ENCODE results near the gene NOL4L.
"Not testable (repeated sequence)": the region's sequence is repeated elsewhere in the genome, so short reads cannot be mapped to it uniquely, and the experiment has no call there.

Gene NOL4L

DNA sequence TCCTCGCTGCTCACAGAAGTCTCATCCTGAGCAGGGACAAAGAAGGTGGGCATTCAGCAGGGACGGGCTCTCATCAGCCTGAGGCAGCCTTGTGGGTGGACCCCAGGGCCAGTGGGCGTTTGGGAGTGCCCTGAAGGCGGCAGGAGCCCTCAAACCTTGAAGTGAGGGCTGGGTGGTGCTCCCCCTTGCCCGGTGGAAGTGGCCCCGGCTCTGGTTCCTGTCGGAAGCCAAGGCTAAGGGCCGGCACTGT lies 110.5 kb downstream of the NOL4L start:
- in situ Hi-C loops (cut with MboI; ENCODE audit: low sequenced_read_pairs): no loop called here

DNA sequence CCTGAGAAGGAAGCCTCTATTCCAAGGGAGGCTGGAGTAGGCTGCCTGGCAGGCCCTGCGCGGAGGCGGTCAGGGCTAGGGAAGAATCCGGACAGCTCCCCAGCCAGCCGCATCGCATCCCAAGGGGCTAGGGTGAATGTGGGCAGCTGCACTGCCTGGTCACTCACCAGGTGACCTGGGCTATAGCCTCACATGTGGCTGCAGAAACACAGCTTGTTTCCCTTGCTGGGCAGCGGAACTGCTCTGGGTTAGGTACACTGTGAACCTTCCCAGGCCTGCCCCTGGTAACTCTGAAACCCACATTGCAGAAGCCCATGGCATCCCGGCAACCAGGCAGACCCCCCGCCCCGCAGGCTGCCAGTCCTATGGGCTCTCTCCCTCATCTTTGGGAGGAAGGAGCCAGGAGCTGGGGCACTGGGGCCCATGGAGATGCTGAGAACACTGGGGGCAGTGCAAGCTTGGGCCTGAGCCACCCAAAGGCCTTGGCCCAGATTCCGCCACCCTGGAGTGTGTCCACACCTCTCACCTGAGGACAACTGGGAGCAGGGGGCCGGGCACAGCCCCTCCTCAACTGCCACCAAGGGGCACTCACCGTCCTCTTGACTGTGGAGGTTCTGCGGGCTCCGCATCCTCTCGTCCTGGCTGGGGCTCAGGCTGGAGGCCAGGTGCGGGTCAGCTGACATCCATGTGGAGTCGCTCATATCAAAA lies 111.0 kb downstream of the NOL4L start:
- in situ Hi-C loops (cut with MboI; ENCODE audit: low sequenced_read_pairs): no loop called here

DNA sequence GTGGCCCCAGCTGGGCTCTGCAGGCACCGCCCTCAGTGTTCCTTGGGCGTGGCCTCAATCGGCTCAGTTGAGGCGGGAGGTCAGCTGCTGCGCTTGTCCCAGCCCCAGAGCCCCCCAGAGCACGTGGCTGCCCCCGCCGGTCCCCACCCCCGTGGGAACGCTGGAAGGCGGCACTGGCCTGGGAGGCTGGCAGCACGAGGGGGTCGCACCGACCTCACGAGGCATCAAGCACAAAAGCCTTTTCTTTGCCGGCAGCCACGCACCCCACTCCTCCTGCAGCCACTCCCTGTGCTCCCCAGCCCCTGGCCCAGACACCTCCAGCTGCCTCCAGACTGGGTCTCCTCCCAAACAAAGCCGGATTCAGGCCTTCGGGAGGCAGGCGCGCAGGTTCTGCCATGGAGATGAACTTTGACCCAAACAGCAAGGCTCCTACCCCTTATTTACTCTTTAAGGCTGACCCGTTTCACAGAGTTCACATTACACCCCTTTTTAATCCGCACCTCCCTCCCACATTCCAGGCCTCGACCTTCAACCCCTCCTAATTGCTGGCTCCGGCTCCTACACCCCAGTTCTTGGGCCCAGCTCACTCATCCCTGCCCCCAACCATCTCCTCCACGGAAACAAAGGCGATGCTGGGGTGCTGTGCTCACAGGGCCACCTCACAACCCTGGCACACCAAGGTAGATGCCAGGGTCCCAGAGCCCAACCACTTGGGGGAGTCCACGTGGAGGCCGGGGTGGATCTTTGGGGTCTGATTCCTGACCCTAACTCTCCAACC lies 111.7 kb downstream of the NOL4L start:
- in situ Hi-C loops (cut with MboI; ENCODE audit: low sequenced_read_pairs): no loop called here

DNA sequence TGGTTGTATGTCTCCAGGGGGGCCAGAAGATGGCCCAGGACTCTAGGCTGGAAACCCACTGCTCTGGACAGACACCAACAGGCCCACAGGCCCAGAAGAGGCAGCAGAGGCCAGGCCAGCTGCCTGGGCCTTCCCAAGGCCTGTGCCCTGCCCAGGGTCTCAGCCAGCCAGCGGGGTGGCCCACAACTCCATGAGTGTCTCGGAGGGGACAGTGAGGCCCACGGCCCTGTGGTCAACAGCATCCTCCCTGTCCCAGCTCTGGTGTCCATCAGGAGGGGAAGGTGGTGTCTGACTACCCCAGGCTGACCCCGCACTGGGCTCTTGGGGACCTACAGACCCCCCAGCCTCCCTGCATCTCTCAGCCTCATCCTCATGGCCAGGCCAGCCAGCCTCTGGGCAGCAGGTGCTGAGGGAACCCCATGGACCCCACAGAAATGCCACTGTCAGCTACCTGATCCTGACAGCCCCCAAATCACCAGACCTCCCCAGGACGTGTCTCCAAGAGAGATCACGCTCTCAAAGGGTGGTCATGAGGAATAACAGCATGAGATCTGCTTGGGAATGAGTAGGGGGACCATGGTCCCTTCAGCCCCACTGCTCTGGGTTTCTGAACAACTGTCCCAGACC lies 112.4 kb downstream of the NOL4L start:
- in situ Hi-C loops (cut with MboI; ENCODE audit: low sequenced_read_pairs): no loop called here

DNA sequence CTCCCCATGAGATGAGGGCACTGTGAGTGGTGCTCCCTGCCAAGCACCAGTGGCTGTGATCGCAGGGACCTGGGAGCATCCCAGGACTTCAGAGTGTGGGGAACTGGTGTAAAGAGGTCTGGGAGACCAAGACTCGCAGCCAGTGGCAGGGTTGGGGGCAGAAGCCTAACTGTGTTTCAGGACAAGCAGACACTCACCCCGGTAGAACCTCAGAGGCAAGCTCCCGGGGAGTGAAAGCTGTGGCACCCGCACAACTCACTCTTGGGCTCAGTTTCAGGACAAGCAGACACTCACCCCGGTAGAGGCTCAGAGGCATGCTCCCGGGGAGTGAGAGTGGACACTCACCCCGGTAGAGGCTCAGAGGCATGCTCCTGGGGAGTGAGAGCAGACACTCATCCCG lies 114.2 kb downstream of the NOL4L start:
- in situ Hi-C loops (cut with MboI; ENCODE audit: low sequenced_read_pairs): no loop called here

DNA sequence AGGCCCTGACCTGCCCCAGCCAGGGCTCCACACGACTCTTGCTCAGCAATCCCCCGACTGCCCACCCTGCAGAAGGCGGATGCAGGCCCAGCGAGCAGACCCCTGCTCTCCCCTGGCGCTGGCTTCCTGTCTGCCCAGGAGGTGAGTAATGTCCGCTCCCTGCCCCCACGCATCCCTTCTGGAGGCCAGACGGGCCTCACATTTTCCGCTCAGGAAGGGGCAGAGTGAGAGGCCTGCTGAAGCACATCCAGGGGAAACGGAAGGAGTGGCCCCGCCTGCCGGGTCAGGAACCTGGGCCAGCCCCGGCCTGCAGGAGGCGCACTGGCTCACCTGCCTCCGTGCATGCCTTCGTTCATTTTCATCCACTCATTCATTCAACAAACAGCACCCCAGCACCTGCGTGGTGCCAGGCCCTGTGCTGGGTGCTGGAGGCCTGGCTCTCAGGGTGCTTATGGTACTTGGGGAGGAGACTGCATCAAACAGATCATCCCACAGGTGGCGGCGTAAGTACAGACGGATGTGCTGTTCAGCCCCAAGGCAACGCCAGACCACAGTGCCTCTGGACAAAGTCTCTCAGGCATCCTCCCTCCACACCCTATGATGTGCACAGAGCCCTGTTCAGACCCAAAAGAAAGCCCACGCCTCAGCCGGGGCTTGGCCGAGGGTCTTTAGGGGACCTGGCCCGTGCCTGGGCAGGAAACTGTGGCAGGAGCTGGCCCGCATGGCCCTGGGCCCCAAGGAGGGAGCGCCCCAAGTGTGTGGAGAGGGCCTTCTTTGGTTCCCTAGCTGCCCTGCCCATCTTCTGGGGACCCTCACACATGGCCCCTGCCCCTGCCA lies 114.9 kb downstream of the NOL4L start:
- in situ Hi-C loops (cut with MboI; ENCODE audit: low sequenced_read_pairs): no loop called here

DNA sequence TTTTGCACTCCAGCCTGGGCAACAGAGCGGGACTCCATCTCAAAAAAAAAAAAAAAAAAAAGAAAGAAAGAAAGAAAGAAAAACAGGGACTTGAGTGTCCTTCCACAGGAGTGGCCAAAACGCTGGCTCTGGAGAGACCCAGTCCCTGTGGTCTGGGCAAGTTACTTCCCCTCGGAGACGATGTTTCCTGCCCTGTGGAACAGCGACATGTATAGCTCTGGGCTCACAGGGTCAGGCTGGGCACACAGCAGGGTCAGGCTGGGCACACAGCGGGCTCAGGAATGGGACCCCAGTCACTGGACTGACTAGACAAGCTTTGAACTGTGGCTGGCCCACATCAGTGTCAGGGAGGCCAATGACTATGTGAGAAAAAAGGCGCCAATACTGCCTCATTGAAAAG lies 116.3 kb downstream of the NOL4L start:
- in situ Hi-C loops (cut with MboI; ENCODE audit: low sequenced_read_pairs): no loop called here

DNA sequence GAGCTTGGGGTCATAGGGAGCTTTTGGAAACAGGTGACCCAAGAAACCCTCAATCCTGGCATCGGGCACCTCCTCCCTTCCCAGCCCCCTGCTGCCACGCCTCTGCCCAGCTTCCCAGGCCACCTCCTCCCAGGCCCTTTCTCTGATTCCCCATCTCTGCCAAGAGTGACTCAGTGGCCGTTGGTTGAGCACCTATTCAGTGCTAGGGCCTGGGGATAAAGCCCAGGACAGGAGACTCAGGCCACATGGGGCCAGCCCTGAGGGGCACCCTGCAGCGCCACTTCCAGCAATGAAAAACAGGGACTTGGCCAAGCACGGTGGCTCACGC lies 116.9 kb downstream of the NOL4L start:
- in situ Hi-C loops (cut with MboI; ENCODE audit: low sequenced_read_pairs): no loop called here

DNA sequence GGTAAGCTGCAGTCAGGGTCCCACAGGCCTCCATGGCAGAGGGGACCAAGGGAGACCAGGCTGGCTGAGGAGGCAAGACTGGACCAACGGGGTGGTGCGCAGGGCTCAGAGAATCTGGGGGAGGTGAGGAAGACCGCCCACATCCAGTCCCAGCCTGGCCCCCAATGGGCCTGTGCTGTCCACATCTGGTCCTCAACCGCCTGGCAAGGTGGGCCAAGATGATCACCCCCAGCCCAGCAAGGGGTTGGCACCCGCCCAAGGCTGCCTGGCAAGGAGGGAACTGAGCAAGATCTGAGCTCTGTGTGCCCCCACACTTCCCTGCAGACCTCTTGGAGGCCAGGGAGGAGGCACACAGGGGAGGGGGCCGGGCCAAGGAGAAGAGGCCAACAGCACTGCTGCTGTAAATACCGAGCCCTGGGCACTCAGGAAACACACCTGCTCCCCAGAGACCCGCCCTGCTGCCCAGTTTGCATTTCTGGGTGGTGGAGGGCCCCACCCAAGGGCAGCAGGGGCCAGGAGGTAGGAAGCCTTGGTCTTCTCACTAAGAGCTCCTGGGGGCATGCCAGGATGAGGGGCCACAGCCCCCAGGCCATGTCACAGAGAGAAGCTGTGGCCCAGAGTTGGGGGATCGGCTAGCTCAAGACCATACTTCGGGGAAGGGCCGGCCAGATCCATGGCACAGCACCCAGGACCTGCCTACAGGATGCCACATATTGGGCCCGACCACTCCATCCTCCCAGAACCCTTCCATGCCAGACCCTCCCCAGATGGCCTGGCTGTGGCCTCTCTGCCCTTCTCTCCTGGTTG lies 117.4 kb downstream of the NOL4L start:
- in situ Hi-C loops (cut with MboI; ENCODE audit: low sequenced_read_pairs): no loop called here

DNA sequence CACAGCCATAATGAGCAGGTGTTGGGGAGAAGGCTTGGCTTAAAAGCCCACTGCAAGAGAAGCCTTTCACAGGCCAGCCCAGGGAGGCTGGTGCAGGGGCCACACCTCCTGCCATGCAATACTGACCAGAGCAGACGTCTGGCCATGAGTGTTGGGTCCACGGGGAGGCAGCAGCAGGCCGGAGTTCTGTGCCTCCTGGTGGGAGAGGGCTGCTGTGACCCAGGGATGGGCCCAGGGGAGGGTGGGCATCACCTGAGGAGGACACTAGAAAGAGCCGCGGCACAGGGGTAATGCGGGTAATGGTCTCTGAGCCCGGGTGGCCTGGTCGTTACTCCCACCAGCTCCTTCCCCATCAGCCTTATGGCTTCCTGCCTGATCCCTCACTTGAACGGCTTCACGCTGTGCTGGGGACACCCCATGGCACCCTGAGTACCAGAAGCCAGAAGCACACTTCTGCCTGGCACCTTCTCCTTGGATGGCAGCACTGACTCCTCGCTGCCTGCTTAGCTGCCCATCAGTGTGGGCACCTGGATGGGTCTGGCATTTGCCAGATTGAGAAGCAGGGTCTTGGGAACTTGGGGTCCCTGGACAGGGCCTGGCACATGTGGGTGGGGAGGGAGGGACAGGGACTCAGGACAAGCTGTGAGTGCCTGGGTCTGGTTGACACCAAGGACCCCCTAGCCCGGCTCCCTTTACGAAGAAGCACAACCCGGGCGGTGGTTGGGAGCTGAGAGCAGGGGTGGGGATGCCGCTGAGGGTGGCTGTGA lies 118.2 kb downstream of the NOL4L start:
- in situ Hi-C loops (cut with MboI; ENCODE audit: low sequenced_read_pairs): no loop called here

DNA sequence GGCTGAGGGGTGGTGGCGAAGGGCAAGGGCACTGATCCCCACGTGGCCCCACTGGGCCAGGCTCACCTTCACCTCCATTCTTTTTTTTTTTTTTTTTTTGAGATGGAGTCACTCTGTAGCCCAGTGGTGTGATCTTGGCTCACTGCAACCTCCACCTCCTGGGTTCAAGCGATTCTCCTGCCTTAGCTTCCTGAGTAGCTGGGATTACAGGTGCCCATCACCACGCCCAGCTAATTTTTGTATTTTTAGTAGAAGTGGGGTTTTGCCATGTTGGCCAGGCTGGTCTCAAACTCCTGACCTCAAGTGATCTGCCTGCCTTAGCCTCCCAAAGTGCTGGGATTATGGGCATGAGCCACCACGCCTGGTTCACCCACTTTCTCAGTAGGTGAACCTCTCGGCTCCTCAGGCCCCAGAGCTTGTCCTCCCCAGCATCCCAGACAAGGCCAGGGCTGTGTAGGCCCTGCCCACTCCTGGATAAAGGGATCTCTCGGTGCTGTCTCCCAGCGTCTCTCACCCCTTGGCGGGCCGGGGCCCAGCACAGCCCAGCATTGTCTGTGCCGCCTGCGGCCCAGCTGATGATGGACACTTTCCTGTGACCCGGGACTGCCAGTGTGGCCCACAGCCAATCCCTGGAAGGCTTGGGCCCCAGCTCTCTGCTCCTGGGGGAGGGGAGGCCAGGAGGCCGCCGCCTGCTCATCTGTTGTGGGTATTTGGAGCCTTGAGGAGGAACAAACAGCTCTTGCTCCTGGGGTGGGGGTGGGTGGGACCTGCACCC lies 119.0 kb downstream of the NOL4L start:
- in situ Hi-C loops (cut with MboI; ENCODE audit: low sequenced_read_pairs): not testable (repeated sequence)

DNA sequence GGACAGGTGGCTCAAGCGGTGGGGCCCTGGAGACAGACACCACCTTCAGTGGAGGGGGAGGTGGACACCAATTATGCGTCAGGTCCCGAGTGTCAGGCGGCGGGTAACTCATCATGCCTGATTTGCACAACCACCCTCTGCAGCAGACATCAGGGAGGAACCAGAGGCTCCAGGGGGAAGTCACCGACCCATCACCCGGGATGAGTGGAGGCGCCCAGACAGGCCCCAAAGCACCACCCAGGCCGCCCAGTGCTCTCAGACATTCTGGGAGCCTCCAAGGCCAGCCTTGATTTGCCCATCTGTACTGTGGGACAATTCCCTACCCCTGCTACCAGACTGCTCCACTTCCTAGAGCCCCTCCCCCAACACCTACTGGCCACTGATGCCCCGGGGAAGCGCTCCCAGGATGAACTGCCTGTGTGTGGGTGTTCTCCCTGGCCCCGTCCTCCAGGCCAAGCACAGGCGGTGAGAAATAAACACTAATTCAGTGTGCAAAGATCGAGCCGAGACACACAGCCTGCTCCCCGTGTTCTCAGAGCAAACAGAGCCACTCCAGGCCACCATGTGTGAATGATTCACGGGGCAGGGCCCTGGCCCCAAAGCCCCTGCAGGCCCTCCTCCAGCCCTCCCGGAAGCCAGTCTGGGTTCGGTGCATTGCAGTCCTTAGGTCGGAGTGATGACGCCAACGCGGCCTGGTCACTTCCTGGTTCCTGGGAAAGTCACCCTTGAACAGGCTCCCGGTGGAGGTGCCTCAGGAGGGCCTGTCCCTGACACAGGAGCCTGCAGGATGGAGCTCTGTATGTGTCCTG lies 119.8 kb downstream of the NOL4L start:
- in situ Hi-C loops (cut with MboI; ENCODE audit: low sequenced_read_pairs): no loop called here

DNA sequence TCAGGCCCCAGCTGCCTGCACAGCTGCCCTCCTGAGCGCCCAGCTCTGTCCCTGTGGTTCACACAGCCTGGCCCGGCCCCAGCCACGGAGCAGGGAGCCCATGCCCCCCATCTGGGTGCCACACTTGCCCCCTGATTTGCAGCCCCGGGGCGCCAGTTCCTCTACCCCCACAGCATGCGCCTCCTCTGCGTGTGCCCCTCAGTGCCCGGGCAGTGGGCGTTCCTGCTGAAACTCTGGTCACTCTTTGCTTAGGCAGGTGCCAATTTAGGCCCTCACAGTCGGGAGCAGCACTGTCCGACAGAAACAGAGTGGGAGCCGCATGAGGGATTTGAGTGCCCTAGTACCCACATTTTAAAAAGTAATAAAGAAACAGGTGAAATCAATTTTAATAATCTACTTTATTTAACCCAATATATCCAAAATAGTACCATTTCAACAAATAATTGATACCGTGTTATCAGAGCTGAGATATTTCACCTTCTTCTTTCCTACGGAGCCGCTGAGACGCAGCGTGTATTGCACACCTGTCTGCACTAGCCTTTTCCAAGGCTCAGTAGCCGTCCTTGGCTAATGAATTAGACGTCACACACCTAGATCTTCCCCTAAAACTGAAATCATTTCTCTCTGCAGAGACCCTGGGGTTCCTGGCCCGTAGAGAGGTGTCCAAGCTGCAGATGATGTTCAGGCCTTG lies 120.6 kb downstream of the NOL4L start:
- in situ Hi-C loops (cut with MboI; ENCODE audit: low sequenced_read_pairs): no loop called here

DNA sequence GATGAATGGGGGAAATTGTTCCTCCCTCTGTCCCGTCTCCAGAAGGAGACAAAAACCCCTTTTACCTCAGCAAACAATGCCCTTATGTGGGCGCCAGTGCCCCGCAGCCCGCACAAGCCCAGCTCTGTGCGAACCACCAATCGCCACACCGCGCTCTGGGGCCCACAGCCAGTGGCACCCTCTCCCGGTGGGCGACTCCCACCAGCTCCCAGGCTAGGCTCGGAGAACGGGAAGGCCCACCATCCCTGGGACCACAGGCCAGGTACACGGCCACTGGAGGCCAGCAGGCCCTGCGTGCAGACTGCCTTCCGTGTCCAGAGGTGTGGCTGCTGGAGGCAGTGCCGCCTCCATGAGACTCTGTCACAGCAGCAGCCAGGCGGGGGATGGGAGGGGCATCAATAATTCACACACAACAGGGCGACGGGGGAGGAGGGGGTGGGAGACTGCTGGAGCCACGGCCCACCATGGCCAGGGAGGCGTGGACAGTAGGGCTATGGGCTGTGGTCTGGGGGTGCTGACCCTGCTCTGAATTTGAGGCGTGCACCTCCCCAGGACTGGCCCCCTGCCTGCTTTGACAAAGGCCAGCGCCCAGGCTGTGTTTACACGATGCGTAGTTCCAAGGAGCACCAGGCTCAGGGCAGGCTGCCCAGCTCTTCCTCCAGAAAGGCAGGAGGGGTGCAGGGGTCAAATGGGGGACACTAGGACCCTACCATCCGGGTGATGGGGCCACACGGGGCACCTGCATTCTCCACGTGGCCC lies 121.3 kb downstream of the NOL4L start:
- in situ Hi-C loops (cut with MboI; ENCODE audit: low sequenced_read_pairs): no loop called here

DNA sequence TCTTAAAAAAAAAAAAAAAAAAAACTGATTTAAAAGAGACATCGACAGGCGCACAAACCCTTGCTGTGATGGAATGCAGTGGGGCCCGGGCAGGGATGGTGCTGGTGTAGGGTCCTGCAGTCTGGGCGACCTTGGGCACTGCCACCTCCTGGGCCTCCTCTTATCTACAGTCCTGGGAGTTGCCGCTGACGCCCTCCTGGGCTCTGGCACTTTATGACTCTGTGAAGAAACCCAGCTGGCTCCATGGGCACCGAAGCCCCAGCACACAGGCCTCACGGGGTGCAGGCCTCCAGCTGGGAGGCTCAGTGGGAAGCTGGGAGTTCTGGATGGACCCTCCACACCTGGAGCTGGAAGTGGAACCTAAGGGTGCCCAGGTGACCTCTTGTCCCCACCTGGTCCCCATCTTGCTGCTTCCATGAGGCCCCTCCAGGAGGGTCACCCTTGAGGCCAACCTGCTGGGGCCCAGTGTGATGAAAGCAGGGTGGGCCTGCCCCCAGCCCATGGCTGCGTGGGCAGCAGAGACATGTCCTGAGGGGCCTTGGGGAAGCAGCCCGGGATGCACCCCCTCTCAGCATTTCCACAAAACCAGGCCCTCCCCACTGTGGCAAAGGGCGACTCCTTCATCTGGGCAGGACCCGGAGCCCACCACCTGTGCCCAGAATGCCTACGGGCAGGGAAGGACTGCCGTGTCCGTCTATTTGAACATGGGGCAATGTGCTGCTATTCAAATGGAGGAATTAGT lies 122.1 kb downstream of the NOL4L start:
- in situ Hi-C loops (cut with MboI; ENCODE audit: low sequenced_read_pairs): no loop called here

DNA sequence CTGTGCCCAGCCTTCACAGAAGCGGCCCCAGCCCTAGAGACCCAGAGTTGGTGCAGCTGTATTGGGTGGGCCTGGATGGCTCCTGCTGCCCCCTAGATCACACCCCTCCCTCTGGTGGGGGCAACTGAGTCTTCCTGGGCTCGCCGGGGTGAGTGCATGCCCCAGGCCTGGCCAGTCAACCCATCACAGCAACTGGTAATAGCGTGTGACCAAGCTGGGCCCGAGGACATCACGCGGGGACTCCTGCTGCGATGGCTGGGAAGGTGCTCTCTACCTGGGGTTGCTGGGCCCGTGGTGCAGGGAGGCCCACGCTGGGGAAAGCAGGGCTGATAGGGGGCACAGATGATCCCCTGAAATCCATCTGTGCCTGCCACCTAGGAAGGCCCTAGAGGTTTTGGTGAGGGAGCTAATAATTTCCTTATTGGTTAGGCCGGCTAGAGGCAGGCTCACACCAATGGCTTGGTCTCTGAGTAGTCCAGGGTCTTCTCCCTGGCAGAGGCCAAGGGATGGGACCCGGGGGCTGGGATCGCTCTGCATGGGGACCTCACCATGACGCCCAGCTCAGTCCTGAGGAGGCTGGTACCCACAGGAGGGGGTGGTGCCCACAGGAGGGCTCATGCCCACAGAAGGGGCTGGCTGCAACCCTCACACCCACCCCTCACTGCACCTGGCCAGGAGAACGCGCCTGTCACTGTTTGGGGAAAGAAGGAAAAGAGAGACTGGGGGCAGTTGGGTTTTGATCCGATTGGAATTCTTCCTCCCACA lies 123.1 kb downstream of the NOL4L start:
- in situ Hi-C loops (cut with MboI; ENCODE audit: low sequenced_read_pairs): no loop called here

All from hTERT RPE-1 (cell line).